HG03139 (cell line): ENCODE measurements around the gene SGF29.
"Not testable (repeated sequence)": the region's sequence is repeated elsewhere in the genome, so short reads cannot be mapped to it uniquely, and the experiment has no call there.

Source experiments
- ATAC-seq: cut with Tn5 transposase; IDR thresholded peaks from one replicate; pipeline ENCODE4 v1.9.1; 2021; ENCODE audit not compliant: unreplicated experiment

Gene SGF29

DNA sequence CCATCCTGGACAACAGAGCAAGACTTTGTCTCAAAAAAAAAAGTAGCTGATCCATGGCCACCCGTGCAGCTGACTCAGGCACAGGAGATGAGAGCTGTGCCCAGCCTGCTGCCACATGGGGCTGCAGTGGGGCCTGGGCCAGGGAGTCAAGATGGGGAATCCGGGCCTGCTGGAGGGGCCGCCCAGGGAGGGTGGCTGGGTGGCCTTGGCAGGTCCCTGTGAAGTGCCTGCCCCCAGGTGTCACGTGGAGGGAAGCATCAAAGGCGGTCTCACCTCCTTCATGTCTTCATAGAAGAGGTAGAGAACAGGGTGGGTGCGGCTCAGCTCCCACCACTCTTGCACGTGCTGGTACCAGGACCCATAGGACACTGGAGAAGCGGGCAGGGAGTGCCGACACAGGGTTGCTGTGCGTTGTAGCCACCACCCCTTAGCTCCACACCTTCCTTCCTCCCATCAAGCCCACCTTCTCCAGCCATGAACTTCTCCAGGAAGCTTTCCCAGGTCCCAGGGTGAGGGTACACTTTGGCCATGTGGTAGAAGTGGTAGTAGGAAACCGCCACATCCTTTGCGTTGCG lies 39.3 kb downstream of the SGF29 start:
- ATAC-seq = no peak

- not testable (repeated sequence) for ATAC-seq
Measured at GRCh38 chr16:28595451-28595850, 41.7 kb downstream of the SGF29 start.

- ATAC-seq = no peak
Measured at GRCh38 chr16:28596115-28596630, 42.5 kb downstream of the SGF29 start.

GRCh38 chr16:28596840-28597691 lies 43.3 kb downstream of the SGF29 start, which contains the start of gene SULT1A2:
SULT1A2 (minus strand) TSS chr16:28597050; CDS start chr16:28595930, 1,120 bp downstream.
- ATAC-seq = no peak

- no peak for ATAC-seq
Measured at GRCh38 chr16:28597692-28598261, 44.1 kb downstream of the SGF29 start.

- ATAC-seq = not testable (repeated sequence)
Measured at GRCh38 chr16:28599377-28600285, 45.9 kb downstream of the SGF29 start.

- not testable (repeated sequence) for ATAC-seq
Measured at GRCh38 chr16:28600965-28601364, 47.2 kb downstream of the SGF29 start.

DNA sequence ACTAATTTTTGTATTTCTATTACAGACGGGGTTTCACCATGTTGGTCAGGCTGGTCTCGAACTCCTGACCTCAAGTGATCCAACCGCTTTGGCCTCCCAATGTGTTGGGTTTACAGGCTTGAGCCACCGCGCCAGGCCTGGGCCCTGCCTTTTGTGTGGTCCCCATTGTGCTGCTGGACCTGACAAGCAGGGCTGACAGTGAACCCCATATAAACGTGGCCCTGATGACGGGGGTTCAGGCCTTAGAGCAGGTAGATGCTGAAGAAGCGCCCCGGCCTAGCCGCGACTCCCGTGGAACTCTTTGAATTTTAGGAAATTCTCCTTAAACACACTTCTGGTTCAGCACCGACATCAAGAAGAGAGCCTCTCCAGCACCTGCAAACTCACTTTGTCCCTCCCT lies 47.9 kb downstream of the SGF29 start:
- ATAC-seq = not testable (repeated sequence)

DNA sequence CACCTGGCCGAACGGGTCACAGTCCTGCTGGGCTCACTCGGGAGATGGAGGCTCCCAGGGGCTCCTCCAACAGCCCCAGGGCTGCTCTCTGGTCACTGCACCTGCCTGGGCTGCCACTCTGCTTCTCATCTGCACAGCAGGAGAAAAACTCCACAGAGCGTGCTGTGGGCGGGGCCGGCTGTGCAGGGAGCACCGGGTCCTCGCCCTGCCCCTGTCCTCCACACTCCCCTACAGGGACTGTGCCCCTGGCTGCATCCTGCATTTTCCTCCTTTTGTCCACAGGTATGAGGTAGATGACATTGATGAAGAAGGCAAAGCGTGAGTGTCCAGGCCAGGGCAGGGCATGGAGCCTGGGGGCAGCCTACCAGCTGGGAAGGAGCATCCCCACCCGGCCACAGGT lies 48.3 kb downstream of the SGF29 start:
- not testable (repeated sequence) for ATAC-seq

GRCh38 chr16:28602529-28602928 lies 48.8 kb downstream of the SGF29 start:
- ATAC-seq = no peak

GRCh38 chr16:28603381-28604185 lies 49.9 kb downstream of the SGF29 start:
- no peak for ATAC-seq

GRCh38 chr16:28604186-28604565 lies 50.5 kb downstream of the SGF29 start:
- ATAC-seq = no peak

DNA sequence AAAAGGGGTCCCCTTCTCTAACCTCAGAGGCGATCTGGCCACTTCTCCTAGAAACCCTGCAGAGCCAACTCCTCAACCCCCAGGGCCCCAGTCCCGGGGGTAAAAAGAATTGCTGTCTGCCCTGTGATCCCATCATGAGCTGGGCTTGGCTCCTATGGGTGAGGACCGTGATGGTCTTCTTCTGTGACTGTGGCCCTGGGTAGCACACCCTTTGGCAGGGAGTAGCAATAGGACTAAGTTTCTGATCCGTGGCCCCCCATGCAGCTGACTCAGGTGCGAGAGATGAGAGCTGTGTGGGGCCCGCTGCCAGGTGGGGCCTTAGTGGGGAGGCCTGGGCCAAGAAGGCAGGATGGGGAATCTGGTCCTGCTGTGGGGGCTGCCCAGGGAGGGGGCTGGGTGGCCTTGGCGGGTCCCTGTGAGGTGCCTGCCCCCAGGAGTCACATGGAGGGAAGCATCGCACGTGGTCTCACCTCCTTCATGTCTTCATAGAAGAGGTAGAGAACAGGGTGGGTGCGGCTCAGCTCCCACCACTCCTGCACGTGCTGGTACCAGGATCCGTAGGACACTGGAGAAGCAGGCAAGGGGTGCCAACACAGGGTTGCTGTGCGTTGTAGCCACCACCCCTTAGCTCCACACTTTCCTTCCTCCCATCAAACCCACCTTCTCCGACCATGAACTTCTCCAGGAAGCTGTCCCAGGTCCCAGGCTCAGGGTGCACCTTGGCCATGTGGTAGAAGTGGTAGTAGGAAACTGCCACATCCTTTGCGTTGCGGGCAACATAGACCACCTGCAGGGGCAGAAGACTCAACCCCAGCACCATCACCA lies 52.8 kb downstream of the SGF29 start:
- no peak for ATAC-seq

GRCh38 chr16:28607116-28607623 lies 53.5 kb downstream of the SGF29 start:
- no peak for ATAC-seq

DNA sequence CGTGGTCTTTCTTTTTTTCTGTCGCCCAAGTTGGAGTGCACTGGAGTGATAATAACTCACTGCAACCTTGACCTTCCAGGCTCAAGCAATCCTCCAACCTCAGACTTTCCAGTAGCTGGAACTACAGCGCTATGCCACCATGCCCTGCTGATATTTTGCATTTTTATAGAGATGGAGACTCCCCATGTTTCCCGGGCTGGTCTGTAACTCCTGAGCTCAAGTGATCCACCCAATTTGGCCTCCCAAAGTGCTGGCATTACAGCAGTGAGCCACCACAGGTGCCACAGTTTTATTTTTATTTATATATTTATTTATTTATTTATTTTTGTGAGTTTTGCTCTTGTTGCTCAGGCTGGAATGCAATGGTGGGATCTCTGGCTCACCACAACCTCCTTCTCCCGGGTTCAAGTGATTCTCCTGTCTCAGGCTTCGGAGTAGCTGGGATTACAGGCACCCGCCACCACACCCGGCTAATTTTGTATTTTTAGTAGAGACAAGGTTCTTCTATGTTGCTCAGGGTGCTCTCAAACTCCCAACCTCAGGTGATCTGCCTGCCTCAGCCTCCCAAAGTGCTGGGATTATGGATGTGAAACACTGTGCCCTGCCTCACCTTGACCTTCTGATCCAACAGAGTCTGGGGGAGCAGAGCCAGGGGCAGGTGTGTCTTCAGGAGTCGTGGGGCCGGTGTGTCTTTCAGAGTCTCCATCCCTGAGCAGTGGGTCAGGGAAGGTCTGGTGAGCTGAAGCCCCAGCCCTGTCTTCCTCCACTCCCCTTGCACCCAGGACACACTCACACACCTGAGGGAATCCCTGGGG lies 54.2 kb downstream of the SGF29 start:
- ATAC-seq = not testable (repeated sequence)

GRCh38 chr16:28608496-28608808 lies 54.7 kb downstream of the SGF29 start:
- ATAC-seq = not testable (repeated sequence)

DNA sequence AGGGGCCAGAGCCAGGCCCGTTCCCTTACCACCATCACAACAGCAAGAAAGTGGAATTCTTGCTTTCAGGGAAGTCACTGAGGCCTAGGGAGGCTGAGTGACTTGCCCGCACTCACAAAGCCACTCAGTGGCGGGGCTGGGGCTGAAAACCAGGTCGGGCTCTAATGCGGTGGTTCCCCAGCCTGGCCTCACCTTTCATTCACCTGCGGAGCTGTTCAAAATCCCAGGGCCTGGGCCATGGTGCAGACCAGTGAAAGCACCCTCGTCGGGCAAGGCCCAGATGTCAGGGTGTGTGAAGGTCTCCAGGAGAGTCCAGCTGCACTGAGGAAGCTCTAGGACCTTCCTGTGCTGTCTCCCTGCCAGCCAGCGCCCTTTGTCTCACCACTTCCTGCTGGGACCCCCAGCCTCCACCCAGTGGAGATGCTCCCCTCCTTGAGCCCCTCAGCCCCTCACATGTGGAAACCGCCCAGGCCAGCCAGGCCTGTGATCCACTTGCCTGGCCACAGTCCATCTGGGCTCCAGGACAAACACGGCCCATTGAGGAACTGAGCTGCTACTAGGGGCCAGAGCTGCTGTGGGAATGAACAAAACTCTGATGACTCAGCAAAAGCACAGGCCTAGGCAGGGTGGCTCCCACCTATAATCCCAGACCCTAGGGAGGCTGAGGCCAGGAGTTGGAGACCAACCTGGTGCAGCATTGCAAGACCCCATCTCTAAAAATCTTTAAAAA lies 55.3 kb downstream of the SGF29 start:
- ATAC-seq = not testable (repeated sequence)
